Inflammatory macrophage treated with lipopolysaccharide for 4 hours (primary cell): ENCODE data around the gene ENOX2.
"Not testable (repeated sequence)": the region's sequence is repeated elsewhere in the genome, so short reads cannot be mapped to it uniquely, and the experiment has no call there.

Source experiments
- DNase-seq: peaks from one replicate; pipeline ENCODE4 v3.0.0-alpha.2; 2020

ENOX2 gene

GRCh38 chrX:130746709-130747342 is 156.2 kb downstream of the ENOX2 start:
- DNase-seq: no peak

- no peak for DNase-seq
Measured at GRCh38 chrX:130746077-130746476, 156.9 kb downstream of the ENOX2 start.

- DNase-seq: no peak
Measured at GRCh38 chrX:130741584-130741983, 161.4 kb downstream of the ENOX2 start.

GRCh38 chrX:130741151-130741550 is 161.9 kb downstream of the ENOX2 start:
- no peak for DNase-seq

- DNase-seq: no peak
Measured at GRCh38 chrX:130738638-130739195, 164.3 kb downstream of the ENOX2 start.

- no peak for DNase-seq
Measured at GRCh38 chrX:130734713-130735112, 168.3 kb downstream of the ENOX2 start.

- no peak for DNase-seq
Measured at GRCh38 chrX:130728208-130728607, 174.8 kb downstream of the ENOX2 start.

- DNase-seq: peak; percentile 1
Measured at GRCh38 chrX:130726661-130727060, 176.3 kb downstream of the ENOX2 start.

GRCh38 chrX:130725519-130725918 is 177.5 kb downstream of the ENOX2 start:
- no peak for DNase-seq

GRCh38 chrX:130719413-130719812 is 183.6 kb downstream of the ENOX2 start:
- DNase-seq: no peak

GRCh38 chrX:130718137-130718536 is 184.9 kb downstream of the ENOX2 start:
- DNase-seq: no peak

- DNase-seq: no peak
Measured at GRCh38 chrX:130716781-130717413, 186.1 kb downstream of the ENOX2 start.

- DNase-seq: no peak
Measured at GRCh38 chrX:130716346-130716745, 186.7 kb downstream of the ENOX2 start.

- DNase-seq: no peak
Measured at GRCh38 chrX:130715299-130715698, 187.7 kb downstream of the ENOX2 start.

GRCh38 chrX:130714665-130715064 is 188.3 kb downstream of the ENOX2 start:
- no peak for DNase-seq

GRCh38 chrX:130714135-130714534 is 188.9 kb downstream of the ENOX2 start:
- DNase-seq: no peak

GRCh38 chrX:130709178-130709577 is 193.8 kb downstream of the ENOX2 start:
- DNase-seq: not testable (repeated sequence)

GRCh38 chrX:130705591-130705990 is 197.4 kb downstream of the ENOX2 start:
- DNase-seq: no peak

GRCh38 chrX:130704053-130705038 is 198.7 kb downstream of the ENOX2 start:
- no peak for DNase-seq

GRCh38 chrX:130702867-130703707 is 199.9 kb downstream of the ENOX2 start:
- no peak for DNase-seq

- DNase-seq: no peak
Measured at GRCh38 chrX:130700629-130701028, 202.4 kb downstream of the ENOX2 start.

GRCh38 chrX:130699618-130700017 is 203.4 kb downstream of the ENOX2 start:
- no peak for DNase-seq
